Uterus (tissue), 4 donors: Measurements from ENCODE around the gene THRB. TPM values are rescaled to one million over a fixed set of nuclear protein-coding genes. Genes with fewer than 3 reads are reported as not detected.

Source experiments
- DNase-seq, 2 donors: peaks; one replicate each; pipeline ENCODE4 v3.0.0-alpha.2; 2019 to 2020
- H3K27ac ChIP-seq, 2 donors: fragments of 200-600 bp; sonication (generic); 1 replicate in 1 of 2; 2 replicates in 1 of 2; pipeline ENCODE4 v1.5.1; 2016 to 2018
- H3K27me3 ChIP-seq, 2 donors: fragments of 200-600 bp; sonication (generic); one replicate each; pipeline ENCODE4 v1.5.1; 2018 to 2019; ENCODE audit warnings: control low read depth in 1 of 2
- H3K36me3 ChIP-seq, 2 donors: fragments of 200-600 bp; sonication (generic); one replicate each; pipeline ENCODE4 v1.5.1; 2019; ENCODE audit warnings: control low read depth in 1 of 2
- H3K4me1 ChIP-seq, 2 donors: fragments of 200-600 bp; sonication (generic); one replicate each; pipeline ENCODE4 v1.5.1; 2018 to 2019; ENCODE audit warnings: control low read depth in 1 of 2
- H3K4me3 ChIP-seq, 2 donors: fragments of 200-600 bp; sonication (generic); 1 replicate in 1 of 2; 2 replicates in 1 of 2; pipeline ENCODE4 v1.5.1; 2018 to 2019; ENCODE audit warnings: mild to moderate bottlenecking in 1 of 2
- H3K9me3 ChIP-seq, 2 donors: fragments of 200-600 bp; sonication (generic); one replicate each; pipeline ENCODE4 v1.5.1; 2019; ENCODE audit warnings: control low read depth in 1 of 2
- CTCF ChIP-seq, 4 experiments: fragments of 200-600 bp in 2 of 4; fragments of 450-650 bp in 2 of 4; sonication (generic) in 2 of 4; IDR thresholded peaks; one replicate each; pipeline ENCODE4 v1.5.1; 2016 to 2019; ENCODE audit warnings: antibody characterized with exemption in 4 of 4, mild to moderate bottlenecking in 2 of 4, moderate library complexity in 1 of 4
- POLR2A ChIP-seq, 2 donors: fragments of 450-650 bp; IDR thresholded peaks; one replicate each; pipeline ENCODE4 v1.6.1; 2016; ENCODE audit warnings: antibody characterized with exemption in 2 of 2, mild to moderate bottlenecking in 1 of 2, moderate library complexity in 1 of 2
- intact Hi-C: fragments of 100-400 bp; cut with DNase I; formaldehyde crosslinking; loops from one replicate; pipeline ENCODE4 v1.15.1; 2023; ENCODE audit warnings: low total_unique reads
- total RNA-seq, 4 donors: library from RNA; depleted of rRNA in 3 of 4; stranded (reverse); fragments of >200 nt in 3 of 4; gene quantifications; one replicate each; pipeline versions ENCODE4 v1.1.0 to v1.2.4, GENCODE V29; 2014 to 2023
- donor health status: DM: yes; HTN: yes; CAD: no.

THRB gene
- total RNA-seq, 4 donors from 2014 or later = 4.6 to 38.2 (median 17.3) TPM

- H3K36me3 ChIP-seq = no peaks in the 10 kb centered on the region
- no peaks in the 10 kb centered on the region for H3K9me3 ChIP-seq
- DNase-seq = no peak
- no peak overlapping the region for H3K27ac ChIP-seq
- H3K4me3 ChIP-seq = no peak overlapping the region
- H3K27me3 ChIP-seq = no peaks in the 10 kb centered on the region
- TF ChIP-seq POLR2A (IDR thresholded peaks at IDR 0.05) (no peak), CTCF (IDR thresholded peaks at IDR 0.05) (no peak)
- intact Hi-C loops = no loop called here
- H3K4me1 ChIP-seq = peaks cover 0 to 4% of the 10 kb centered on the region in 2 donors
Measured at GRCh38 chr3:24315356-24315755, 179.3 kb downstream of the THRB start.

GRCh38 chr3:24311881-24312280, 182.8 kb downstream of the THRB start:
- no peaks in the 10 kb centered on the region for H3K27me3 ChIP-seq
- H3K4me1 ChIP-seq = peaks cover 0 to 2% of the 10 kb centered on the region in 2 donors
- peak; percentile 23 to 28 for DNase-seq
- H3K27ac ChIP-seq = no peak overlapping the region
- no peaks in the 10 kb centered on the region for H3K36me3 ChIP-seq
- intact Hi-C loops = no loop called here
- H3K9me3 ChIP-seq = no peaks in the 10 kb centered on the region
- TF ChIP-seq POLR2A (IDR thresholded peaks at IDR 0.05) (no peak), CTCF (IDR thresholded peaks at IDR 0.05) (no peak)
- H3K4me3 ChIP-seq = no peak overlapping the region

GRCh38 chr3:24310887-24311286, 183.8 kb downstream of the THRB start:
- intact Hi-C loops = no loop called here

GRCh38 chr3:24306518-24306917, 188.1 kb downstream of the THRB start:
- TF ChIP-seq POLR2A (IDR thresholded peaks at IDR 0.05) = no peak
- no peak for TF ChIP-seq CTCF (IDR thresholded peaks at IDR 0.05)
- Histone ChIP-seq H3K9me3 (no peaks in the 10 kb centered on the region), H3K27me3 (no peaks in the 10 kb centered on the region), H3K36me3 (no peaks in the 10 kb centered on the region), H3K4me3 (no peak overlapping the region), H3K4me1 (no peaks in the 10 kb centered on the region), H3K27ac (peak overlapping the region in 1 of 2 donors; percentile 26)
- DNase-seq = no peak
- intact Hi-C loops = no loop called here

More at GRCh38 chr3:24310887-24311286, 183.8 kb downstream of the THRB start:
- H3K4me1 ChIP-seq = no peaks in the 10 kb centered on the region
- H3K9me3 ChIP-seq = no peaks in the 10 kb centered on the region
- no peak overlapping the region for H3K4me3 ChIP-seq
- no peaks in the 10 kb centered on the region for H3K36me3 ChIP-seq
- no peak overlapping the region for H3K27ac ChIP-seq
- TF ChIP-seq CTCF (IDR thresholded peaks at IDR 0.05) = no peak
- DNase-seq = no peak
- no peaks in the 10 kb centered on the region for H3K27me3 ChIP-seq

GRCh38 chr3:24305795-24306467, 188.7 kb downstream of the THRB start:
- no peak for DNase-seq
- TF ChIP-seq CTCF (IDR thresholded peaks at IDR 0.05) (no peak), POLR2A (IDR thresholded peaks at IDR 0.05) (no peak)
- Histone ChIP-seq H3K27ac (peak overlapping the region in 1 of 2 donors; percentile 26), H3K4me1 (no peaks in the 10 kb centered on the region), H3K4me3 (no peak overlapping the region), H3K27me3 (no peaks in the 10 kb centered on the region), H3K36me3 (no peaks in the 10 kb centered on the region), H3K9me3 (no peaks in the 10 kb centered on the region)
- intact Hi-C loops = no loop called here
